Endothelial cell (in vitro differentiated cells): ENCODE data around the gene SLC17A7. TPM values are rescaled to one million over a fixed set of nuclear protein-coding genes. Genes with fewer than 3 reads are reported as not detected.

Experiments
- DNase-seq: peaks from one replicate; pipeline ENCODE4 v3.0.0; 2021; ENCODE audit warnings: low spot score
- H3K27ac Mint-ChIP-seq: one replicate; pipeline ENCODE4 v1.8.0; 2021; ENCODE audit warnings: mixed read lengths, inconsistent platforms; ENCODE audit not compliant: unreplicated experiment
- H3K27me3 Mint-ChIP-seq: one replicate; pipeline ENCODE4 v1.8.0; 2021; ENCODE audit warnings: mild to moderate bottlenecking, moderate library complexity, mixed read lengths, inconsistent platforms; ENCODE audit not compliant: unreplicated experiment
- H3K36me3 Mint-ChIP-seq: one replicate; pipeline ENCODE4 v1.8.0; 2021; ENCODE audit warnings: mild to moderate bottlenecking, low read depth, mixed read lengths, inconsistent platforms; ENCODE audit not compliant: unreplicated experiment
- H3K4me1 Mint-ChIP-seq: one replicate; pipeline ENCODE4 v1.8.0; 2021; ENCODE audit warnings: mild to moderate bottlenecking, mixed read lengths, inconsistent platforms; ENCODE audit not compliant: unreplicated experiment
- H3K4me3 Mint-ChIP-seq: one replicate; pipeline ENCODE4 v1.8.0; 2021; ENCODE audit warnings: mild to moderate bottlenecking, mixed read lengths, inconsistent platforms; ENCODE audit not compliant: unreplicated experiment
- H3K9me3 Mint-ChIP-seq: one replicate; pipeline ENCODE4 v1.8.0; 2021; ENCODE audit warnings: mixed read lengths, inconsistent platforms; ENCODE audit not compliant: unreplicated experiment
- total RNA-seq: library from RNA; stranded (reverse); fragmentation: NEBNext Ultra II Directional; extraction: Animal tissue kit (Norgen Biotek cat#: 25700); gene quantifications from one replicate; pipeline ENCODE4 v1.2.1, GENCODE V29; 2021; ENCODE audit not compliant: unreplicated experiment
- TF ChIP-seq, protein P1 (sequence below): fragments of 200-600 bp; sonication (generic); IDR thresholded peaks from one replicate; pipeline ENCODE4 v1.5.0; 2021; ENCODE audit warnings: antibody characterized with exemption; ENCODE audit not compliant: unreplicated experiment

Gene SLC17A7
- total RNA-seq, 1 donor from 2014 or later = 0.92 TPM

DNA sequence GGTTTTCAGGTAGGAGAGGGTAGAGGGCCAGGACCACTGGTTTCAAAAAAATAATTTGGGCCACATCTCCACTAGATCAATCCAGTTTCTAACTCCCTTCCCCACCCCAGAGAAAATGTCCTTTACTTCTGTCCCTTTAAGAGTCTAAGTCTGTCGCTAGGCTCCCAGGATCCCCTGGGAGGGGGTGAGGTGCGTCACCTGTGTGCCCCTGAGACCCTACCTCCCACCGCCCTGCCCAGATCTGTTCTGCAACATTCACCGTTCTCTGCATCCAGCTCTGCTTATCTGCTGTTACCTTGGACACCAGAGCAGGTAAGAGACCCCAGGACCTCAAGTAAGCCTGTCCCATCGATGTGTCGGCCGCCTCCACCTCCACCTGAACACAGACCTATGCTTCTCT is 16.1 kb downstream of the SLC17A7 start, which contains the start of gene GFY:
TSS of gene GFY (plus strand) at position 211 of the 400 bp plus-strand sequence. CDS start 1,043 bp downstream, outside the sequence.
- no peaks in the 10 kb centered on the region for H3K9me3 Mint-ChIP-seq
- peaks cover 33% of the 10 kb centered on the region for H3K4me1 Mint-ChIP-seq
- peak within 1 kb of the TSS; percentile 23 for H3K4me3 Mint-ChIP-seq
- peaks cover 34% of the 10 kb centered on the region for H3K27me3 Mint-ChIP-seq
- H3K27ac Mint-ChIP-seq = no peak within 1 kb of the TSS
- DNase-seq = no peak
- TF ChIP-seq, protein P1, sequence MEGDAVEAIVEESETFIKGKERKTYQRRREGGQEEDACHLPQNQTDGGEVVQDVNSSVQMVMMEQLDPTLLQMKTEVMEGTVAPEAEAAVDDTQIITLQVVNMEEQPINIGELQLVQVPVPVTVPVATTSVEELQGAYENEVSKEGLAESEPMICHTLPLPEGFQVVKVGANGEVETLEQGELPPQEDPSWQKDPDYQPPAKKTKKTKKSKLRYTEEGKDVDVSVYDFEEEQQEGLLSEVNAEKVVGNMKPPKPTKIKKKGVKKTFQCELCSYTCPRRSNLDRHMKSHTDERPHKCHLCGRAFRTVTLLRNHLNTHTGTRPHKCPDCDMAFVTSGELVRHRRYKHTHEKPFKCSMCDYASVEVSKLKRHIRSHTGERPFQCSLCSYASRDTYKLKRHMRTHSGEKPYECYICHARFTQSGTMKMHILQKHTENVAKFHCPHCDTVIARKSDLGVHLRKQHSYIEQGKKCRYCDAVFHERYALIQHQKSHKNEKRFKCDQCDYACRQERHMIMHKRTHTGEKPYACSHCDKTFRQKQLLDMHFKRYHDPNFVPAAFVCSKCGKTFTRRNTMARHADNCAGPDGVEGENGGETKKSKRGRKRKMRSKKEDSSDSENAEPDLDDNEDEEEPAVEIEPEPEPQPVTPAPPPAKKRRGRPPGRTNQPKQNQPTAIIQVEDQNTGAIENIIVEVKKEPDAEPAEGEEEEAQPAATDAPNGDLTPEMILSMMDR = no peak
- peaks cover 29% of the 10 kb centered on the region for H3K36me3 Mint-ChIP-seq

DNA sequence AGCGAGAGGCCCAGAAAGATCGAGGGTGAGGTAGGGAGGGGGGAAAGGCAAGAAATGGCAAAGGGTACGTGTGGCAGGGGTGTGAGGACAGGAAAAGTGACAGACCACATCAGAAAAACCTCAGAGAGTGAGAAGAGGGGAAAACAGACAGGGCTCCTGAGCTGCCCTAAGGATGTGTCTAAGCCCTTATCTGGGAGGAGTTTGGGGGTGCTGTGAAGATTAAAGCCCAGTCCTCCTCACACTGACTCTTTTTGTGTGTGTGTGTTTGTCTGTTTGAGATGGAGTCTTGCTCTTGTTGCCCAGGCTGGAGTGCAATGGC is 17.4 kb downstream of the SLC17A7 start:
- TF ChIP-seq, protein P1 = no peak
- H3K27ac Mint-ChIP-seq = no peak overlapping the region

DNA sequence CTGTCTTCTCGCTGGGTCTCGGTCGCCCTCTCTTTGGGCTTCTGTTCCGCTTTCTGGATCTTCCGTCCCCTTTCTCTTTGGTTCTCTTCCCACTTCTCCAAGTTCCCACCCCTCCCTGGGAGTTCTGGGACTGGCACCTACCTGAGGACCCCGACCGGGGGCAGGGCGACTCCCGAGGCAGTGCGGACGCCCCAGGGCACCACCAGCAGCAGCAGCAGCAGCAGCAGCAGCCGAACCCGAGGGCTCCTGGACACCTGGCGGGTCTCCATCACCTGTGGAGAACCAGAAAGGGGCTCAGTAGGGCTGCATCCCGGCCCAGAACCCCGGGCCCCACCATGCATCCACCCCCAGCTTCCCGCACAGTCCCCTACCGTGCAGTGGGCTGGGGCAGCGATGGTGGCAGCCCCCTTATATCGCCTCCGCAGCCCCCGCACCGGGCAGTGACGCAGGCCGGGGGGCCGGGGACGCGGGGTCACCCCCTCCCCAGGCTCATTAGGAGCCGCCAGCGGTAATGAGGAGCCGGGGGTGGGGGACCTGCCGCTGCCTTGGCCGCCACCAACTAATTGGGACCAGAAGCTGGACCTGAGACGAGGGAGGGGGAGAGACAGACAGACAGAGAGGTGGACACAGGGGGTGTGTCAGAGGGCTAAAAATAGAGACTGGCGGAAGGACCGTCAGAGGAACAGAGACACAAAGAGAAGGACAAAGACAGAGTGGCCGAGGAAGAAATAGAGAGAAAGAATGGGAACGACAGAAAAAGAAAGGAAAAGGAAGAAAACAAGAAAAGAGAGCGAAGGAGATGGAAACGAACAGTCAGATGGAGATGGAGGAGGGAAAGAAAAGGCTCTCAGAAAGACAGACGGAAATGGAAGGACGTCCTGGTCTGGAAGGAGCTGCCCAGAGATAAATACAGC is 18.0 kb downstream of the SLC17A7 start, which contains the start of gene PTH2:
TSS of gene PTH2 (minus strand) at position 371 of the 914 bp plus-strand sequence. CDS start at position 269, 102 bp downstream.
- Mint-ChIP-seq H3K27me3 (peaks cover 27% of the 10 kb centered on the region), H3K4me1 (peaks cover 33% of the 10 kb centered on the region), H3K4me3 (peak within 1 kb of the TSS; percentile 80), H3K9me3 (no peaks in the 10 kb centered on the region), H3K27ac (peak within 1 kb of the TSS; percentile 48), H3K36me3 (peaks cover 22% of the 10 kb centered on the region)
- TF ChIP-seq, protein P1 = no peak
- no peak for DNase-seq

More for the DNA sequence above, 17.4 kb downstream of the SLC17A7 start:
- Mint-ChIP-seq H3K4me3 (peak overlapping the region; percentile 39), H3K36me3 (peaks cover 22% of the 10 kb centered on the region), H3K9me3 (no peaks in the 10 kb centered on the region), H3K4me1 (peaks cover 33% of the 10 kb centered on the region), H3K27me3 (peaks cover 29% of the 10 kb centered on the region)
- no peak for DNase-seq

DNA sequence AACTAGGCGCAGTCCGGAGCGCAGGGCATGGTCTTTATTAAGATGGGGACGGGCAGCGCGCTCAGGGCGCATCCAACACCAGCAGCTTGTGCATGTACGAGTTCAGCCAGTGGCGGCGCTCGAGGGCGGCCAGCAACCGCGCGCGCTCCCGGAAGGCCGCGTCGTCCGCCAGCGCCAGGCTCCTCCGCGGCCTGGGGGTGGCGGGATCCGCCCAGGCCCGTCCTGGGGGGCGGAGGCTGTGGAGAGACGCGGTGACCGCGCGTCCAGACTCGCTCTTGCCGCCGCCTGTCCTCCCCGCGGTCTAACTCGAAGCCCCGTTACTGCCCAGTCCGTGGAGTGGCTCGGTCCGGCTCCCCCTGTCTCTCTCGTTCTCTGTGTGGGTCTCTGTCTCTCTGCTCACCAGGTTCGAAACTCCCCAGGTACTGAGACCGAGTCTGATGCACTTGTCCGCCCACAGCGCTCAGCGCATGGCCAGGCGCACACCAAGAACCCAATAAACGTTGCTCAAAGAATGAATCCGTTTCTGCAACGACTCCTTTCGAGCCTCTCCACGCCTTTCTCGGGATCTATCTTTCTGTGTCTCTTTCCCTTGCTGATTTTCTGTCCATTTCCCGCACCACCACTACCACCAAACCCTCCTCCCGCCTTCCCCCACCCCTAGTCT is 18.8 kb downstream of the SLC17A7 start:
- H3K36me3 Mint-ChIP-seq = peaks cover 22% of the 10 kb centered on the region
- no peaks in the 10 kb centered on the region for H3K9me3 Mint-ChIP-seq
- peak overlapping the region; percentile 48 for H3K27ac Mint-ChIP-seq
- TF ChIP-seq, protein P1 = peak; percentile 76
- peak; percentile 75 for DNase-seq
- peak overlapping the region; percentile 80 for H3K4me3 Mint-ChIP-seq
- peaks cover 34% of the 10 kb centered on the region for H3K4me1 Mint-ChIP-seq
- peaks cover 25% of the 10 kb centered on the region for H3K27me3 Mint-ChIP-seq

DNA sequence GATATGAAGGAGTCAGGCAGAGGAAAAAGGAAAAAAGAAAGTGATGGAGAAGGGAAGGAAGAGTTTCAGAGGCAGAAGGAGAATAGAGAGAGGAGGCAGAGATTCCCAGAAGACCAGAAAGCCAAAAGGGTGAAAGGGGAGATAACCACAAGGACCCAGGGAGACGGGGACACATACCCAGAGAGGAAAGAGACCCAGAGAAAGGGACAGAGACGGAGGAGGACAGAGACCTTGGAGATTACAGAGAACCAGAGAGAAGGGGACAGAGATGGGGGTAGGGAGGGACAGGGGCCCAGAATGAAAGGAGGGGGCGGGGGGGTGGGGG is 19.5 kb downstream of the SLC17A7 start:
- peaks cover 20% of the 10 kb centered on the region for H3K27me3 Mint-ChIP-seq
- no peaks in the 10 kb centered on the region for H3K9me3 Mint-ChIP-seq
- DNase-seq = no peak
- no peak overlapping the region for H3K27ac Mint-ChIP-seq
- peak overlapping the region; percentile 27 for H3K4me3 Mint-ChIP-seq
- H3K36me3 Mint-ChIP-seq = peaks cover 16% of the 10 kb centered on the region
- peaks cover 32% of the 10 kb centered on the region for H3K4me1 Mint-ChIP-seq
- TF ChIP-seq, protein P1 = no peak
